ENCODE measurements around the gene HAL.

- TF ChIP-seq CTCF (IDR thresholded peaks at IDR 0.05): no peak
- TF ChIP-seq POLR2A (IDR thresholded peaks at IDR 0.05): no peak
Observed at GRCh38 chr12:96045566-96045965, 49.4 kb upstream of the HAL start.
